PC-3 (cell line): ENCODE measurements around the gene METTL26.

ENCODE experiments used
- CTCF ChIP-seq: fragments of 300-600 bp; sonication (generic); conservative IDR thresholded peaks from 2 replicates; pipeline ENCODE4 v1.5.1; 2017; ENCODE audit warnings: antibody characterized with exemption, low read depth, mild to moderate bottlenecking, low read length
- EZH2 ChIP-seq: fragments of 300-600 bp; sonication (generic); IDR thresholded peaks from one replicate; pipeline ENCODE4 v1.6.1; 2017; ENCODE audit warnings: antibody characterized with exemption, mild to moderate bottlenecking, low read length; ENCODE audit not compliant: unreplicated experiment

GRCh38 chr16:658679-659571 is 22.8 kb upstream of the METTL26 start:
- TF ChIP-seq CTCF (peak; percentile 38), EZH2 (no peak)
